ENCODE measurements around the gene BEND3.
"Not testable (repeated sequence)": the region's sequence is repeated elsewhere in the genome, so short reads cannot be mapped to it uniquely, and the experiment has no call there.

The BEND3 gene

DNA sequence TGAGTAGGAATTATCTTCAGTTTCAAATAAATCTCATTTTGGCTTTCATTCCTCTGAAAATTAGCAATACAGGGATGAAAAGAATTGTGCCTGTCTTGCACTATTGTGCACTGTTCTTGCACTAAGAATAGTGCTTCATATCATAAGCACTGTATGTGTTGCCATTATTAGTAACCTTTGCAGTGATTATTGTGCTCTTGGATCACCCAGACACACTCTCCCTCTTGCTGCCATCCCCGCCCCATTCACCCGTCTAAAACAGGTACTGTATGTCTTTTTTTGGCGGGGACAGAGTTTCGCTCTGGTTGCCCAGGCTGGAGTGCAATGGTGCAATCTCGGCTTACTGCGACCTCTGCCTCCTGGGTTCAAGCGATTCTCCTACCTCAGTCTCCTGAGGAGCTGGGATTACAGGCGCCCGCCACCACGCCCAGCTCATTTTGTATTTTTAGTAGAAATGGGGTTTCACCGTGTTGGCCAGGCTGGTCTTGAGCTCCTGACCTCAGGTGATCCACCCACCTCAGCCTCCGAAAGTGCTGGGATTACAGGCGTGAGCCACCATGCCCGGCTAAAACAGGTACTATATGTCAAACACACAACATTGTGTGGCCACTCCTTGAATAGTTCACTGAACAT is 19.8 kb upstream of the BEND3 start:
- not testable (repeated sequence) for H3K9me3 ChIP-seq (ENCODE audit: control insufficient read depth, low read depth, low read length); H3K9ac ChIP-seq (ENCODE audit: low read length); H3K4me1 ChIP-seq (ENCODE audit: control insufficient read depth, low read depth, low read length); H3K27ac ChIP-seq (ENCODE audit: low read length); H3K36me3 ChIP-seq (ENCODE audit: control insufficient read depth, low read depth, low read length); H3K4me3 ChIP-seq (ENCODE audit: low read length); H3K27me3 ChIP-seq (ENCODE audit: control insufficient read depth, insufficient read depth, low read length)

DNA sequence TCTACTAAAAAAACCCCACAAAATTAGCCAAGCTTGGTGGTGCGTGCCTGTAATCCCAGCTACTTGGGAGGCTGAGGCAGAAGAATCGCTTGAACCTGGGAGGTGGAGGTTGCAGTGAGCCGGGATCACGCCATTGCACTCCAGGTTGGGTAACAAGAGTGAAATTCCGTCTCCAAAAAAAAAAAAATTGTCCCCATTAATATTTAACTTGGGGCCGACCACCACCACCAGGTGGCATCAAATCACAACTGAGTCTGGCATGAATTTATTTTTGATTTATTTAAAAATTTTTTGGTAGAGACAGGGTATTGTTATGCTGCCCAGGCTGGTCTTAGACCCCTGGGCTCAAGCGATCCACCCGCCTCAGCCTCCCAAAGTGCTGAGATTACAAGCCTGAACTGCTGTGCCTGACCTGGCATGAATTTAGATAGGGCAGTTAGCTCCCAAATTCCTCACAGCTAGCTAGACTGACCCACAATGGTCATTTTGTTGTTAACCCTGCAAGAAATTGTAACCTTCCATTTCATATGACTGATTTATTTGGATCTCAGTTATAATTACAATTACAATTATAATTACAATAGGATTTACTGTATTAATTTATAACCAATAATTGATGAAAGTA is 17.1 kb upstream of the BEND3 start:
- no peaks in the 10 kb centered on the region for H3K27me3 ChIP-seq (ENCODE audit: control insufficient read depth, insufficient read depth, low read length)
- no peaks in the 10 kb centered on the region for H3K36me3 ChIP-seq (ENCODE audit: control insufficient read depth, low read depth, low read length)
- no peaks in the 10 kb centered on the region for H3K9me3 ChIP-seq (ENCODE audit: control insufficient read depth, low read depth, low read length)
- no peak overlapping the region for H3K9ac ChIP-seq (ENCODE audit: low read length)
- no peak overlapping the region for H3K27ac ChIP-seq (ENCODE audit: low read length)
- H3K4me3 ChIP-seq (ENCODE audit: low read length), result no peak overlapping the region
- H3K4me1 ChIP-seq (ENCODE audit: control insufficient read depth, low read depth, low read length), result peaks cover 6% of the 10 kb centered on the region

- Histone ChIP-seq H3K36me3 (ENCODE audit: control insufficient read depth, low read depth, low read length) (no peaks in the 10 kb centered on the region), H3K9ac (ENCODE audit: low read length) (no peak overlapping the region), H3K27me3 (ENCODE audit: control insufficient read depth, insufficient read depth, low read length) (no peaks in the 10 kb centered on the region), H3K9me3 (ENCODE audit: control insufficient read depth, low read depth, low read length) (no peaks in the 10 kb centered on the region), H3K4me3 (ENCODE audit: low read length) (no peak overlapping the region), H3K4me1 (ENCODE audit: control insufficient read depth, low read depth, low read length) (peaks cover 18% of the 10 kb centered on the region), H3K27ac (ENCODE audit: low read length) (no peak overlapping the region)
Measured at GRCh38 chr6:107129370-107129925, 14.1 kb upstream of the BEND3 start.

DNA sequence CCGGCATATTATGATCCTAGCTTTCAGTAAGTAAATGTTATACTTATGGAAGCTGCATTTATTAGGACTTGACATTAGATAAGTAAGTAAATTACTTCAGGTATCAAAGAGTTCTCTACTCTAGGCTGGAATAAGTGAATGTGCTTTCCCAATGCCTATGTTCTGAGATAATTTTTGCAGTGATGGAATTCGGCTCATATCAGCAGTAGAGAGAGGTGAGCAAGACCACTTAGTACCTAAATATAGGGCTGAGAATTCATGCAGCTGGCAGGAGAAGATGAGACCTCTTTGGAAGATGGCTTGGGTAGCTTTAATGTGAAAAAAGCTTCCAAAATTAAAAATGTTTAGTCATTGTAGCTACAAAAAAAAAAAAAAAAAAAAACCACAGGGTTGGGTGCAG is 13.3 kb upstream of the BEND3 start:
- no peak overlapping the region for H3K27ac ChIP-seq (ENCODE audit: low read length)

DNA sequence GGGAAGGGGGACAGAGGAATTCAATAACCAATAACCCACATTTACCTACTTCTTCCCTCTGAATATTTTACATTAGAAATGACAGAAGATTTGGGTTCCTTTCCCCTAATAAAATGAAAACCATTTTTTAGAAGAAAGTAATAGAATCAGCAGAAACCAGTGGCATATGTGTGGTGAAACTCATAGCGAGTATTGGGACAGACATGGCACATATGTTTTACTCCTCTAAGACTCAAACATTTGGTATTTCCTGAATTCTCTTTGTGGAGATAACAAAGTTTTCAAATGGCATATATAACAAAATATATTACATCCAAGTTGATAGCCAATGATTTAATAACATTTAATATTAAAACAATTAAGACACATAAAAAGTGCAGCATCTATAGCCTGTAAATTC is 12.9 kb upstream of the BEND3 start:
- H3K4me3 ChIP-seq (ENCODE audit: low read length), result no peak overlapping the region
- H3K4me1 ChIP-seq (ENCODE audit: control insufficient read depth, low read depth, low read length), result peaks cover 18% of the 10 kb centered on the region
- no peaks in the 10 kb centered on the region for H3K27me3 ChIP-seq (ENCODE audit: control insufficient read depth, insufficient read depth, low read length)
- no peak overlapping the region for H3K9ac ChIP-seq (ENCODE audit: low read length)
- no peaks in the 10 kb centered on the region for H3K36me3 ChIP-seq (ENCODE audit: control insufficient read depth, low read depth, low read length)
- no peak overlapping the region for H3K27ac ChIP-seq (ENCODE audit: low read length)
- no peaks in the 10 kb centered on the region for H3K9me3 ChIP-seq (ENCODE audit: control insufficient read depth, low read depth, low read length)

More for the DNA sequence above, 13.3 kb upstream of the BEND3 start:
- no peak overlapping the region for H3K9ac ChIP-seq (ENCODE audit: low read length)
- no peaks in the 10 kb centered on the region for H3K36me3 ChIP-seq (ENCODE audit: control insufficient read depth, low read depth, low read length)
- H3K9me3 ChIP-seq (ENCODE audit: control insufficient read depth, low read depth, low read length), result no peaks in the 10 kb centered on the region
- no peaks in the 10 kb centered on the region for H3K27me3 ChIP-seq (ENCODE audit: control insufficient read depth, insufficient read depth, low read length)
- H3K4me3 ChIP-seq (ENCODE audit: low read length), result no peak overlapping the region
- peaks cover 18% of the 10 kb centered on the region for H3K4me1 ChIP-seq (ENCODE audit: control insufficient read depth, low read depth, low read length)

GRCh38 chr6:107125771-107126170 is 10.5 kb upstream of the BEND3 start:
- H3K36me3 ChIP-seq (ENCODE audit: control insufficient read depth, low read depth, low read length), result no peaks in the 10 kb centered on the region
- no peaks in the 10 kb centered on the region for H3K27me3 ChIP-seq (ENCODE audit: control insufficient read depth, insufficient read depth, low read length)
- H3K9ac ChIP-seq (ENCODE audit: low read length), result no peak overlapping the region
- no peaks in the 10 kb centered on the region for H3K9me3 ChIP-seq (ENCODE audit: control insufficient read depth, low read depth, low read length)
- peaks cover 18% of the 10 kb centered on the region for H3K4me1 ChIP-seq (ENCODE audit: control insufficient read depth, low read depth, low read length)
- H3K27ac ChIP-seq (ENCODE audit: low read length), result no peak overlapping the region
- H3K4me3 ChIP-seq (ENCODE audit: low read length), result no peak overlapping the region

GRCh38 chr6:107124934-107125348 is 9.6 kb upstream of the BEND3 start:
- Histone ChIP-seq H3K36me3 (ENCODE audit: control insufficient read depth, low read depth, low read length) (no peaks in the 10 kb centered on the region), H3K4me3 (ENCODE audit: low read length) (no peak overlapping the region), H3K4me1 (ENCODE audit: control insufficient read depth, low read depth, low read length) (peaks cover 18% of the 10 kb centered on the region), H3K27ac (ENCODE audit: low read length) (no peak overlapping the region), H3K27me3 (ENCODE audit: control insufficient read depth, insufficient read depth, low read length) (no peaks in the 10 kb centered on the region), H3K9me3 (ENCODE audit: control insufficient read depth, low read depth, low read length) (no peaks in the 10 kb centered on the region), H3K9ac (ENCODE audit: low read length) (no peak overlapping the region)

DNA sequence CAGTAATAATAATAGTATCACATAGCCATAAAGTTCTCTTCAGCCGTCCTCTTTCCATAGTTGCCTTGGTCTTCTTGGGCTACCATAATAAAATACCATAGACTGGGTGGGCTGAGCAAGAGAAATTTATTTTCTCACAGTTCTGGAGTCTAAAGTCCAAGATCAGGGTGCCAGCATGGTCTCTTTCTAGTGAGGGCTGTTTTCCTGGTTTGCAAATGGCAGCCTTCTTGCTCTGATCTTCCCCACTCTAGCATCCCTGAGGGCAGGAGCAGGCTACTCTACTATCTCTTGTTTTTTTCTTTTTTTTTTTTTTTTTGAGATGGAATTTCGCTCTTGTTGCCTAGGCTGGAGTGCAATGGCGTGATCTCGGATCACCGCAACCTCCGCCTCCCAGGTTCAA is 8.2 kb upstream of the BEND3 start:
- Histone ChIP-seq H3K9ac (ENCODE audit: low read length) (no peak overlapping the region), H3K27ac (ENCODE audit: low read length) (no peak overlapping the region), H3K27me3 (ENCODE audit: control insufficient read depth, insufficient read depth, low read length) (no peaks in the 10 kb centered on the region), H3K36me3 (ENCODE audit: control insufficient read depth, low read depth, low read length) (no peaks in the 10 kb centered on the region), H3K4me3 (ENCODE audit: low read length) (no peak overlapping the region), H3K4me1 (ENCODE audit: control insufficient read depth, low read depth, low read length) (peaks cover 21% of the 10 kb centered on the region), H3K9me3 (ENCODE audit: control insufficient read depth, low read depth, low read length) (no peaks in the 10 kb centered on the region)

GRCh38 chr6:107122748-107123147 is 7.4 kb upstream of the BEND3 start:
- Histone ChIP-seq H3K9ac (ENCODE audit: low read length) (no peak overlapping the region), H3K27me3 (ENCODE audit: control insufficient read depth, insufficient read depth, low read length) (no peaks in the 10 kb centered on the region), H3K9me3 (ENCODE audit: control insufficient read depth, low read depth, low read length) (no peaks in the 10 kb centered on the region), H3K4me3 (ENCODE audit: low read length) (no peak overlapping the region), H3K27ac (ENCODE audit: low read length) (no peak overlapping the region), H3K4me1 (ENCODE audit: control insufficient read depth, low read depth, low read length) (peaks cover 25% of the 10 kb centered on the region), H3K36me3 (ENCODE audit: control insufficient read depth, low read depth, low read length) (no peaks in the 10 kb centered on the region)

DNA sequence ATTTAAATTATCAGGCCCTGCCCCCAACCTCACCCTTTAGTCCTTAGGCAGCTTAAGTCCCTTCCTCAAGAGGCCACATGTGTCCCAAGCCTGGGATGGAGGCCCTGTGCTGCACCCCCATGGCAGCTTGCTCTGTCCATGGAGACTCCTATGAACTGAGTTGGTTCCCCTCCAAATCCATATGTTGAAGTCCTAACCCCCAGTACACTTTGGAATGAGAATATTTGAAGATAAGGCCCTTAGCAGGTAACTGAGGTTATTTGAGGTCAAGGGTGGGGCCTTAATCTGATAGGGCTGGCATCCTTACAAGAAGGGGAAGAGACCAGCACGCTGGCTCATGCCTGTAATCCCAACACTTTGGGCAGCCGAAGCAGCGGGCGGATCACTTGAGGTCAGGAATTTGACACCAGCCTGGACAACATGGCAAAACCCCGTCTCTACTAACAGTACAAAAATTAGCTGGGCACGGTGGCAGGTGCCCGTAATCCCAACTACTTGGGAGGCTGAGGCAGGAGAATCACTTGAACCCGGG is 6.7 kb upstream of the BEND3 start:
- Histone ChIP-seq H3K27ac (ENCODE audit: low read length) (no peak overlapping the region), H3K4me1 (ENCODE audit: control insufficient read depth, low read depth, low read length) (peaks cover 32% of the 10 kb centered on the region), H3K9me3 (ENCODE audit: control insufficient read depth, low read depth, low read length) (no peaks in the 10 kb centered on the region), H3K27me3 (ENCODE audit: control insufficient read depth, insufficient read depth, low read length) (no peaks in the 10 kb centered on the region), H3K9ac (ENCODE audit: low read length) (no peak overlapping the region), H3K36me3 (ENCODE audit: control insufficient read depth, low read depth, low read length) (no peaks in the 10 kb centered on the region), H3K4me3 (ENCODE audit: low read length) (no peak overlapping the region)

DNA sequence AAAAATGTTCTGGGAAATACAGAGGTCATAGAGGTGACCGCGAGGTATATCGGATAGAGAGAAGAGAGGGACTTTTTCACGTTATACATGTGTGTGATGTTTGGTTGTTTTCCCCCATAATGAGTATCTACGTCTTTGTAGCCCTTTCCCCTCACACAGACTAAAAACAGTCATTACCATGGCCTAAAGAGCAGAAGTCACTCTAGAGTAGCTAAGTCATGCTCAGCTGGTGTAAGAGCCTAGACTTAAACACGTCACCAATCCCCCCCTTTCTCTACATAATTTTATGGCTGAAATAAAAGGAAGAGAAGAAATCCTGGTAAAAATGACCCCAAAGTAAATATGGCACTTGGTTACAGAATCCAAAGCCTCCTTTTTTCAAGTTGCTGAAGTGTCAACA is 6.0 kb upstream of the BEND3 start:
- Histone ChIP-seq H3K4me1 (ENCODE audit: control insufficient read depth, low read depth, low read length) (peaks cover 38% of the 10 kb centered on the region), H3K9ac (ENCODE audit: low read length) (no peak overlapping the region), H3K27ac (ENCODE audit: low read length) (no peak overlapping the region), H3K9me3 (ENCODE audit: control insufficient read depth, low read depth, low read length) (no peaks in the 10 kb centered on the region), H3K27me3 (ENCODE audit: control insufficient read depth, insufficient read depth, low read length) (no peaks in the 10 kb centered on the region), H3K36me3 (ENCODE audit: control insufficient read depth, low read depth, low read length) (no peaks in the 10 kb centered on the region), H3K4me3 (ENCODE audit: low read length) (no peak overlapping the region)

- H3K27me3 ChIP-seq (ENCODE audit: control insufficient read depth, insufficient read depth, low read length), result no peaks in the 10 kb centered on the region
- H3K9ac ChIP-seq (ENCODE audit: low read length), result no peak overlapping the region
- H3K4me1 ChIP-seq (ENCODE audit: control insufficient read depth, low read depth, low read length), result peaks cover 35% of the 10 kb centered on the region
- no peak overlapping the region for H3K27ac ChIP-seq (ENCODE audit: low read length)
- no peak overlapping the region for H3K4me3 ChIP-seq (ENCODE audit: low read length)
- no peaks in the 10 kb centered on the region for H3K36me3 ChIP-seq (ENCODE audit: control insufficient read depth, low read depth, low read length)
- H3K9me3 ChIP-seq (ENCODE audit: control insufficient read depth, low read depth, low read length), result no peaks in the 10 kb centered on the region
Measured at GRCh38 chr6:107120404-107120803, 5.1 kb upstream of the BEND3 start.
